ENCODE data around the gene MEIOSIN. TPM values are rescaled to one million over a fixed set of nuclear protein-coding genes. Genes with fewer than 3 reads are reported as not detected.

Gene MEIOSIN
- total and polyA plus RNA-seq, 2 of the 13 experiments (the other 11 are each of a cell fraction or from before 2014, with no cell fraction given), result not detected

DNA sequence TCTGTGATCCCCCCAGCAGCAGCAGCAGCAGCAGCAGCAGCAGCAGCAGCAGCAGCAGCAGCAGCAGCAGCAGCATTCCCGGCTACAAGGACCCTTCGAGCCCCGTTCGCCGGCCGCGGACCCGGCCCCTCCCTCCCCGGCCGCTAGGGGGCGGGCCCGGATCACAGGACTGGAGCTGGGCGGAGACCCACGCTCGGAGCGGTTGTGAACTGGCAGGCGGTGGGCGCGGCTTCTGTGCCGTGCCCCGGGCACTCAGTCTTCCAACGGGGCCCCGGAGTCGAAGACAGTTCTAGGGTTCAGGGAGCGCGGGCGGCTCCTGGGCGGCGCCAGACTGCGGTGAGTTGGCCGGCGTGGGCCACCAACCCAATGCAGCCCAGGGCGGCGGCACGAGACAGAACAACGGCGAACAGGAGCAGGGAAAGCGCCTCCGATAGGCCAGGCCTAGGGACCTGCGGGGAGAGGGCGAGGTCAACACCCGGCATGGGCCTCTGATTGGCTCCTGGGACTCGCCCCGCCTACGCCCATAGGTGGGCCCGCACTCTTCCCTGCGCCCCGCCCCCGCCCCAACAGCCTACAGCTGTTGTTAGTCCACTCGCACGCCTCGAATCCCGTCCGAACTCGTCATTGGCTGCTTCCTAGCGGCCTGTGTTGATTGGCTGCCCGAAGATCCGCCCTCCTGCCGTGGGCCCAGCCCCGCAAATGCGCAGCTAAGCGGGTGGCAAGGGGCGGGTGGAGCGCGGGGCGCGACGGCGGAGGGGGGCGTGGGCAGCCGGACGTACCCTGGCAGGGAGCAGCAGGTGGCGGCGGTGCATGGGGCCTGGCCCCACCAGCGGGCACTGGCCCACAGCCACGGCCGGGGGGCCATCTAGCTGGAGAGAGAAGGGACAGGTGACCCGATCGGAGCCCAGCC, 37.2 kb downstream of the MEIOSIN start (continued):
- TF ChIP-seq, protein P1, sequence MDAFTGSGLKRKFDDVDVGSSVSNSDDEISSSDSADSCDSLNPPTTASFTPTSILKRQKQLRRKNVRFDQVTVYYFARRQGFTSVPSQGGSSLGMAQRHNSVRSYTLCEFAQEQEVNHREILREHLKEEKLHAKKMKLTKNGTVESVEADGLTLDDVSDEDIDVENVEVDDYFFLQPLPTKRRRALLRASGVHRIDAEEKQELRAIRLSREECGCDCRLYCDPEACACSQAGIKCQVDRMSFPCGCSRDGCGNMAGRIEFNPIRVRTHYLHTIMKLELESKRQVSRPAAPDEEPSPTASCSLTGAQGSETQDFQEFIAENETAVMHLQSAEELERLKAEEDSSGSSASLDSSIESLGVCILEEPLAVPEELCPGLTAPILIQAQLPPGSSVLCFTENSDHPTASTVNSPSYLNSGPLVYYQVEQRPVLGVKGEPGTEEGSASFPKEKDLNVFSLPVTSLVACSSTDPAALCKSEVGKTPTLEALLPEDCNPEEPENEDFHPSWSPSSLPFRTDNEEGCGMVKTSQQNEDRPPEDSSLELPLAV (CRISPR knock-in tag; conservative IDR thresholded peaks at IDR 0.05; ENCODE audit: low read depth), result no peak
- peak; percentile 69 for TF ChIP-seq ZNF678 (CRISPR knock-in tag; IDR thresholded peaks at IDR 0.05)
- TF ChIP-seq, protein P2, sequence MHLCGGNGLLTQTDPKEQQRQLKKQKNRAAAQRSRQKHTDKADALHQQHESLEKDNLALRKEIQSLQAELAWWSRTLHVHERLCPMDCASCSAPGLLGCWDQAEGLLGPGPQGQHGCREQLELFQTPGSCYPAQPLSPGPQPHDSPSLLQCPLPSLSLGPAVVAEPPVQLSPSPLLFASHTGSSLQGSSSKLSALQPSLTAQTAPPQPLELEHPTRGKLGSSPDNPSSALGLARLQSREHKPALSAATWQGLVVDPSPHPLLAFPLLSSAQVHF (CRISPR knock-in tag; IDR thresholded peaks at IDR 0.05), result peak; percentile 75
- TF ChIP-seq, protein P3, sequence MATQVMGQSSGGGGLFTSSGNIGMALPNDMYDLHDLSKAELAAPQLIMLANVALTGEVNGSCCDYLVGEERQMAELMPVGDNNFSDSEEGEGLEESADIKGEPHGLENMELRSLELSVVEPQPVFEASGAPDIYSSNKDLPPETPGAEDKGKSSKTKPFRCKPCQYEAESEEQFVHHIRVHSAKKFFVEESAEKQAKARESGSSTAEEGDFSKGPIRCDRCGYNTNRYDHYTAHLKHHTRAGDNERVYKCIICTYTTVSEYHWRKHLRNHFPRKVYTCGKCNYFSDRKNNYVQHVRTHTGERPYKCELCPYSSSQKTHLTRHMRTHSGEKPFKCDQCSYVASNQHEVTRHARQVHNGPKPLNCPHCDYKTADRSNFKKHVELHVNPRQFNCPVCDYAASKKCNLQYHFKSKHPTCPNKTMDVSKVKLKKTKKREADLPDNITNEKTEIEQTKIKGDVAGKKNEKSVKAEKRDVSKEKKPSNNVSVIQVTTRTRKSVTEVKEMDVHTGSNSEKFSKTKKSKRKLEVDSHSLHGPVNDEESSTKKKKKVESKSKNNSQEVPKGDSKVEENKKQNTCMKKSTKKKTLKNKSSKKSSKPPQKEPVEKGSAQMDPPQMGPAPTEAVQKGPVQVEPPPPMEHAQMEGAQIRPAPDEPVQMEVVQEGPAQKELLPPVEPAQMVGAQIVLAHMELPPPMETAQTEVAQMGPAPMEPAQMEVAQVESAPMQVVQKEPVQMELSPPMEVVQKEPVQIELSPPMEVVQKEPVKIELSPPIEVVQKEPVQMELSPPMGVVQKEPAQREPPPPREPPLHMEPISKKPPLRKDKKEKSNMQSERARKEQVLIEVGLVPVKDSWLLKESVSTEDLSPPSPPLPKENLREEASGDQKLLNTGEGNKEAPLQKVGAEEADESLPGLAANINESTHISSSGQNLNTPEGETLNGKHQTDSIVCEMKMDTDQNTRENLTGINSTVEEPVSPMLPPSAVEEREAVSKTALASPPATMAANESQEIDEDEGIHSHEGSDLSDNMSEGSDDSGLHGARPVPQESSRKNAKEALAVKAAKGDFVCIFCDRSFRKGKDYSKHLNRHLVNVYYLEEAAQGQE (IDR thresholded peaks at IDR 0.05; ENCODE audit: borderline replicate concordance in 1 of 2, low read depth in 1 of 2, low read length in 2 of 2), result peak in 1 of 2 experiments; percentile 7; a peak in 1 of 4 replicates
- TF ChIP-seq, protein P4, sequence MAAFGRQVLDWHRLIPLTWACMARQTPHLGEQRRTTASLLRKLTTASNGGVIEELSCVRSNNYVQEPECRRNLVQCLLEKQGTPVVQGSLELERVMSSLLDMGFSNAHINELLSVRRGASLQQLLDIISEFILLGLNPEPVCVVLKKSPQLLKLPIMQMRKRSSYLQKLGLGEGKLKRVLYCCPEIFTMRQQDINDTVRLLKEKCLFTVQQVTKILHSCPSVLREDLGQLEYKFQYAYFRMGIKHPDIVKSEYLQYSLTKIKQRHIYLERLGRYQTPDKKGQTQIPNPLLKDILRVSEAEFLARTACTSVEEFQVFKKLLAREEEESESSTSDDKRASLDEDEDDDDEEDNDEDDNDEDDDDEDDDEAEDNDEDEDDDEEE (CRISPR knock-in tag; IDR thresholded peaks at IDR 0.05), result peak; percentile 96
- no peak for TF ChIP-seq TCF7 (IDR thresholded peaks at IDR 0.05; ENCODE audit: low read depth)
- TF ChIP-seq NFATC3 (CRISPR knock-in tag; IDR thresholded peaks at IDR 0.05), result peak; percentile 87; the same call in 1 of the 2 replicates
- TF ChIP-seq ZNF703 (CRISPR knock-in tag; IDR thresholded peaks at IDR 0.05; ENCODE audit: borderline replicate concordance), result peak; percentile 86; the same call in 1 of the 2 replicates
- TF ChIP-seq, protein P5, sequence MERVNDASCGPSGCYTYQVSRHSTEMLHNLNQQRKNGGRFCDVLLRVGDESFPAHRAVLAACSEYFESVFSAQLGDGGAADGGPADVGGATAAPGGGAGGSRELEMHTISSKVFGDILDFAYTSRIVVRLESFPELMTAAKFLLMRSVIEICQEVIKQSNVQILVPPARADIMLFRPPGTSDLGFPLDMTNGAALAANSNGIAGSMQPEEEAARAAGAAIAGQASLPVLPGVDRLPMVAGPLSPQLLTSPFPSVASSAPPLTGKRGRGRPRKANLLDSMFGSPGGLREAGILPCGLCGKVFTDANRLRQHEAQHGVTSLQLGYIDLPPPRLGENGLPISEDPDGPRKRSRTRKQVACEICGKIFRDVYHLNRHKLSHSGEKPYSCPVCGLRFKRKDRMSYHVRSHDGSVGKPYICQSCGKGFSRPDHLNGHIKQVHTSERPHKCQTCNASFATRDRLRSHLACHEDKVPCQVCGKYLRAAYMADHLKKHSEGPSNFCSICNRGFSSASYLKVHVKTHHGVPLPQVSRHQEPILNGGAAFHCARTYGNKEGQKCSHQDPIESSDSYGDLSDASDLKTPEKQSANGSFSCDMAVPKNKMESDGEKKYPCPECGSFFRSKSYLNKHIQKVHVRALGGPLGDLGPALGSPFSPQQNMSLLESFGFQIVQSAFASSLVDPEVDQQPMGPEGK (CRISPR knock-in tag; IDR thresholded peaks at IDR 0.05), result peak; percentile 79
- no peak for TF ChIP-seq CEBPB (IDR thresholded peaks at IDR 0.05; ENCODE audit: borderline replicate concordance, low read depth, low read length)
- TF ChIP-seq SMYD3 (CRISPR knock-in tag; IDR thresholded peaks at IDR 0.05), result no peak
- 0 out of 2 replicates have a peak, but pooled peaks have one; percentile 36 for TF ChIP-seq ZMAT3 (CRISPR knock-in tag; conservative IDR thresholded peaks at IDR 0.05)
- TF ChIP-seq FOXO1 (CRISPR knock-in tag; IDR thresholded peaks at IDR 0.05), result peak; percentile 51
- TF ChIP-seq KDM5A (IDR thresholded peaks at IDR 0.05; ENCODE audit: borderline replicate concordance, low read length), result peak; percentile 51; the same call in 1 of the 2 replicates
- TF ChIP-seq, protein P6, sequence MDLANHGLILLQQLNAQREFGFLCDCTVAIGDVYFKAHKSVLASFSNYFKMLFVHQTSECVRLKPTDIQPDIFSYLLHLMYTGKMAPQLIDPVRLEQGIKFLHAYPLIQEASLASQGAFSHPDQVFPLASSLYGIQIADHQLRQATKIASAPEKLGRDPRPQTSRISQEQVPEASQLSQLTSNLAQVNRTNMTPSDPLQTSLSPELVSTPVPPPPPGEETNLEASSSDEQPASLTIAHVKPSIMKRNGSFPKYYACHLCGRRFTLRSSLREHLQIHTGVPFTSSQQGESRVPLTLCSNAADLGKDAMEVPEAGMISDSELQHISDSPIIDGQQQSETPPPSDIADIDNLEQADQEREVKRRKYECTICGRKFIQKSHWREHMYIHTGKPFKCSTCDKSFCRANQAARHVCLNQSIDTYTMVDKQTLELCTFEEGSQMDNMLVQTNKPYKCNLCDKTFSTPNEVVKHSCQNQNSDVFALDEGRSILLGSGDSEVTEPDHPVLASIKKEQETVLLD (CRISPR knock-in tag; IDR thresholded peaks at IDR 0.05; ENCODE audit: low read depth), result peak; percentile 68; the same call in 1 of the 2 replicates
- peak; percentile 61; the same call in 1 of the 2 replicates for TF ChIP-seq ZNF616 (CRISPR knock-in tag; IDR thresholded peaks at IDR 0.05; ENCODE audit: low read depth)

Measured in HepG2 (cell line).